ENCODE data around the gene EXOSC9. TPM values are rescaled to one million over a fixed set of nuclear protein-coding genes. Genes with fewer than 3 reads are reported as not detected.

EXOSC9 gene
- total and polyA plus RNA-seq, 10 of the 15 experiments (the other 5 are each of a cell fraction or from before 2014, with no cell fraction given), result 49.0 to 131 (median 85.4) TPM

GRCh38 chr4:121829511-121829910 lies 28.4 kb downstream of the EXOSC9 start:
- Histone ChIP-seq H3K27me3 (replicated peaks in 1 of 2; ENCODE audit: control insufficient read depth in 2 of 2, insufficient read depth in 2 of 2, low read length in 1 of 2) (no peaks in the 10 kb centered on the region), H3K4me1 (ENCODE audit: control insufficient read depth, insufficient read depth, low read length) (no peaks in the 10 kb centered on the region), H3K9me3 (replicated peaks; ENCODE audit: control insufficient read depth, insufficient read depth, low read length) (no peaks in the 10 kb centered on the region), H3K36me3 (ENCODE audit: control insufficient read depth in 2 of 2, insufficient read depth in 2 of 2, low read length in 1 of 2) (no peaks in the 10 kb centered on the region), H2AFZ (ENCODE audit: control insufficient read depth, low read depth, low read length) (no peak overlapping the region), H3K4me2 (ENCODE audit: control insufficient read depth, insufficient read depth) (no peak overlapping the region), H3K4me3 (no peak overlapping the region), H4K20me1 (ENCODE audit: control insufficient read depth, insufficient read depth) (no peaks in the 10 kb centered on the region), H3K27ac (ENCODE audit: control insufficient read depth, insufficient read depth) (no peak overlapping the region), H3K9ac (ENCODE audit: control insufficient read depth, insufficient read depth, low read length) (no peak overlapping the region), H3K79me2 (ENCODE audit: control insufficient read depth, insufficient read depth, low read length) (no peaks in the 10 kb centered on the region)
- BruUV-seq (replicated peaks), result no TSS peak
- ChIA-PET POLR2A (interaction anchor here (1.0 kb wide), 1 partner anchor 10 kb away, joined by 3 read pairs; no protein-coding TSS in a partner anchor), RAD21 (ENCODE audit: unreplicated experiment) (no interaction called here), CTCF (interaction anchor here (1.1 to 1.5 kb wide), 3 partner anchors 41 to 367 kb away, joined by 3 to 4 read pairs (median 3); partner anchors contain the start of gene BBS7), SMC1A (ENCODE audit: uncharacterized antibody, unreplicated experiment) (interaction anchor here (0.7 to 1.8 kb wide), 3 partner anchors 10 to 35 kb away, joined by 3 to 7 read pairs (median 4); no protein-coding TSS in a partner anchor)
- intact Hi-C loops (cut with micrococcal nuclease; ENCODE audit: unreplicated experiment) (no loop called here), in situ Hi-C loops (cut with MboI) (no loop called here)
- TF ChIP-seq STAT3 (IDR thresholded peaks at IDR 0.05; ENCODE audit: low read depth, low read length) (no peak), NFIC (IDR thresholded peaks at IDR 0.05; ENCODE audit: low read depth, low read length) (no peak), MLLT1 (IDR thresholded peaks at IDR 0.05) (no peak), ZZZ3 (IDR thresholded peaks at IDR 0.05; ENCODE audit: control insufficient read depth, insufficient read length, low read depth) (no peak), HDAC2 (IDR thresholded peaks at IDR 0.05) (no peak), NFYA (IDR thresholded peaks at IDR 0.05; ENCODE audit: borderline replicate concordance, low read depth, low read length) (no peak), ESRRA (IDR thresholded peaks at IDR 0.05; ENCODE audit: low read length) (no peak)
- 84% methylated on average over 5 of the region's 5 CpGs for WGBS (ENCODE audit: insufficient coverage, insufficient replicate concordance, low lambda C conversion rate, missing lambda C conversion rate)
- DNase-seq (ENCODE audit: low read depth, low spot score) (no peak), FAIRE-seq (no peak), ATAC-seq (no peak)

- Histone ChIP-seq H3K4me3 (no peak overlapping the region), H2AFZ (ENCODE audit: control insufficient read depth, low read depth, low read length) (no peak overlapping the region), H3K9me3 (replicated peaks; ENCODE audit: control insufficient read depth, insufficient read depth, low read length) (no peaks in the 10 kb centered on the region), H3K27ac (ENCODE audit: control insufficient read depth, insufficient read depth) (no peak overlapping the region), H4K20me1 (ENCODE audit: control insufficient read depth, insufficient read depth) (no peaks in the 10 kb centered on the region), H3K79me2 (ENCODE audit: control insufficient read depth, insufficient read depth, low read length) (no peaks in the 10 kb centered on the region), H3K36me3 (ENCODE audit: control insufficient read depth in 2 of 2, insufficient read depth in 2 of 2, low read length in 1 of 2) (no peaks in the 10 kb centered on the region), H3K27me3 (replicated peaks in 1 of 2; ENCODE audit: control insufficient read depth in 2 of 2, insufficient read depth in 2 of 2, low read length in 1 of 2) (no peaks in the 10 kb centered on the region), H3K9ac (ENCODE audit: control insufficient read depth, insufficient read depth, low read length) (no peak overlapping the region), H3K4me1 (ENCODE audit: control insufficient read depth, insufficient read depth, low read length) (no peaks in the 10 kb centered on the region), H3K4me2 (ENCODE audit: control insufficient read depth, insufficient read depth) (no peak overlapping the region)
- ATAC-seq (no peak), FAIRE-seq (no peak), DNase-seq (ENCODE audit: low read depth, low spot score) (no peak)
- no peak for TF ChIP-seq MYC (IDR thresholded peaks at IDR 0.05; ENCODE audit: insufficient read depth, insufficient read length, insufficient replicate concordance, low read length, severe bottlenecking)
- no peak for TF ChIP-seq ZNF274 (IDR thresholded peaks at IDR 0.05; ENCODE audit: insufficient read depth, insufficient read length)
- no peak for TF ChIP-seq PML (IDR thresholded peaks at IDR 0.05; ENCODE audit: low read length)
- TF ChIP-seq PAX8 (IDR thresholded peaks at IDR 0.05), result no peak
- no peak for TF ChIP-seq GABPA (IDR thresholded peaks at IDR 0.05; ENCODE audit: low read depth)
- TF ChIP-seq MEF2B (IDR thresholded peaks at IDR 0.05; ENCODE audit: partially characterized antibody, poor library complexity, severe bottlenecking), result no peak
- no peak for TF ChIP-seq EED (IDR thresholded peaks at IDR 0.05; ENCODE audit: low read depth)
- no peak for TF ChIP-seq SMAD5 (IDR thresholded peaks at IDR 0.05; ENCODE audit: low read depth)
- no peak for TF ChIP-seq NFYA (IDR thresholded peaks at IDR 0.05; ENCODE audit: borderline replicate concordance, low read depth, low read length)
- ChIA-PET RAD21 (ENCODE audit: unreplicated experiment) (no interaction called here), CTCF (no interaction called here), SMC1A (ENCODE audit: uncharacterized antibody, unreplicated experiment) (no interaction called here), POLR2A (no interaction called here)
- intact Hi-C loops (cut with micrococcal nuclease; ENCODE audit: unreplicated experiment) (no loop called here), in situ Hi-C loops (cut with MboI) (no loop called here)
- no TSS peak for BruUV-seq (replicated peaks)
Measured at GRCh38 chr4:121838136-121838535, 37.0 kb downstream of the EXOSC9 start.

Measured in GM12878 (cell line).